HG03457 (cell line): ENCODE data around the gene OR10C1.

ENCODE experiments used
- ATAC-seq: cut with Tn5 transposase; IDR thresholded peaks from one replicate; pipeline ENCODE4 v1.9.1; 2021; ENCODE audit warnings: moderate number of reproducible peaks; ENCODE audit not compliant: unreplicated experiment

Gene OR10C1

DNA sequence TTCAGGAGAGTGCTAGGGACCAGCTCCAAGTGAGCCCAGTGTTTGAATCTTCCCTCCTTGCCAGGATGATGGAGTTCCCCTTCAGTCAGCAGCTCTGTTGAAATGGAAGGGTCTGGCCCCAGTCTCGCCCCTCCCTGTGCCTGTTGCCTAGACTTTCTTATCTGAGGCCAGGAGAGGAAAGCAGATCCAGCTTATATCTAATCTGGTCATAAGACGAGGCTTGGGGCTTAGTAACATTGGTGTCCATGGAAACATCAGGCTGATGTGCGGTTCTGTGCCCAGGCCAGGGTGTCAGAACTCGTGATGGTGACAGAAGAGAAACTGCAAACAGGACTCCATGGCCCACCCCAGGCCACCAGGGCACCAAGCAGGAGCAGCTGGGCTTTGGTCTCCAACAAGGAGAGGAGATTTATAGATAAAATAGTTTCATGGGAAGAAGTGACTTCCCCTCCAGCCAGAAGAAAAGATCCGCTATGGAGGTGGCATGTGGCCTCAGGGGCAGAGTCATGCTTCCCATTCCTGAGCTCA, 38.9 kb downstream of the OR10C1 start:
- ATAC-seq: no peak

DNA sequence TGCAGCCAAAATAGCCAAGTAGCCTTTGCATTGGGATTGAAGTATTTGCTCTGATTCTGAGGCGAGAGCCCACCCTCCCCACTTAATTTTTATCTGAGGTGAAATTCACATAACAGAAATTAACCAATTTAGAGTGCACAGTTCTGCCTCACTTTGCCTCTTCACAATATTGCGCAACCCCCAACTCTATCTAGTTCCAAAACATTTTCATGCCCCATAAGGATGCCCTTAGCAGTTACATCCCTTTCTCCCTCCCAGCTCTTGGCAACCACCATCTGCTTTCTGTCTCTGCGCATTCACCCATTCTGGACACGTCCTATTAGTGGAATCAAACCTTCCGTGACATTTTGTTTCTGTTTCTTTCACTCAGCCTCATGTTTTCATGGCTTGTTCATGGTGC, 39.6 kb downstream of the OR10C1 start:
- ATAC-seq: no peak

DNA sequence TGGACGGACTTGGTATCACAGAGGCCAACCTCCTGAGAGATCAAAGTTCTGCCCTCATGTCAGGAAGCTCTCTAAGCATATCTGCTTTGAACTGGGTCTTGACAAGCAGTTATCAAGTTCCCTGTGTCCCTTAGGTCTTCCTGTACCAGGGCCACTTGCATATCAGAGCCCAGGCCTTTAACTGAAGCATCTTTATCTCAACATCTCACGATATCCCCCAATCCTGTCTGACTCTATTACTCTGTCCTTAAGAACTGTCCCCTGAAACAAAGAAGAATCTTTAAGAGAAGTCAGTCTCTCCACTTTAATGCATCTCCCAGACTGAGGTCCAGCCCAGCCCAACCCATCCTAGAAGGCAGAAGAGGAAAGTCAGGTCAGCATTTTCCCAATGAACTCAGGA, 40.5 kb downstream of the OR10C1 start:
- ATAC-seq: no peak

DNA sequence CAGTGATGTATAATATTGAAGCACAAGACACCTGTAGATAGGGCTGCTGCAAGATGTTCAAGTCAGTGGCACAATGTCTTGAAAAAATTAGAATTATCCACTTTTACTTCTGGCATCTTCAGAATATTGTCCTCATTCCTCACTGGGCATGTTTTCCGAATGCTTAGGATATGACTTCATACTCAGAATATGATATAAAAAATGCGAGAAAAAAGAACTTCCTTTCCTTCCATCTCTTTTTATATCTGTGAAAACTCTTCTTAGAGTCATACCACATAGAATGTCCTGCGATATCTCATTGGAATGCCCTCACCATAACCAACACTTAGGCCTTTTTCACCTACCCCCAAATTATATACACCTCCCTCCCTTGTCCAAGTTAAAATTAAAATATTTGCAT, 44.1 kb downstream of the OR10C1 start:
- no peak for ATAC-seq

DNA sequence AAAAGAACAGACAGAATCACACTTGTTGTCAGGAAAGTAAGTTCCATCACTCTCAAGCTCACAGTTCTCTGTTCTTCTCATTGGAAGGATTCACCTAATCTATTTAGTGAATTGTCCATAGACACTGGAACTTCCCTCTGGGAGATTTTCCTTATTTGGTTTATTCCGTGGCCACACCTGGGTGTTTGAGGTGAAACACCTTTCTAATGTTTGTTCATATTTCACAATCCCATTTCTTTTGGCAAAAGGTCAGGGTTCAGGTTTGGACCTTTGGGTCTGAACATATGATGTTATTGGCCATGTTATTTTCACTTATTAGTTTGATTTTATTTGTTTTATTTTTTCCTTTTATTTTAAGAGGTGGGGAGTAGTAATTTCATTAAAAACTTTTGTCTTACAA, 44.6 kb downstream of the OR10C1 start:
- no peak for ATAC-seq

DNA sequence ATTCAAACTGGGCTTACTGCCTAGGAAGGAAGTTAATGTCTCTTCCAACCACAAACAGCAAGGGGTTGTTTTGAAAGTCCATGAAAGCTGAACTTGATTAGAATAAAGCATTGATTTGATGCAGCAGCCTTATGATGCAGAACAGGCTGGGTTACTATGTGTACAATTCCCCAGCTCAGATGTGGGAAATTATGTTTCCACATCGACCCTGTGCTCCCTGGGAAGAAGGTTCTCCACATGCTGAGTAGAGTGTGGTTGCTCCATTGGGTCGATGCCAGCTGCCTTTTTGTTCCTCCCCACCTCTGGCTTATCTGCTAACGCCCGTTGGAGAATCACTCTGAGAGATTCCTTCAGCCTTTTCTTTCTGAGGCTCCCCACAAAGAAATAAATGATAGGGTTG, 47.5 kb downstream of the OR10C1 start:
- ATAC-seq: no peak

DNA sequence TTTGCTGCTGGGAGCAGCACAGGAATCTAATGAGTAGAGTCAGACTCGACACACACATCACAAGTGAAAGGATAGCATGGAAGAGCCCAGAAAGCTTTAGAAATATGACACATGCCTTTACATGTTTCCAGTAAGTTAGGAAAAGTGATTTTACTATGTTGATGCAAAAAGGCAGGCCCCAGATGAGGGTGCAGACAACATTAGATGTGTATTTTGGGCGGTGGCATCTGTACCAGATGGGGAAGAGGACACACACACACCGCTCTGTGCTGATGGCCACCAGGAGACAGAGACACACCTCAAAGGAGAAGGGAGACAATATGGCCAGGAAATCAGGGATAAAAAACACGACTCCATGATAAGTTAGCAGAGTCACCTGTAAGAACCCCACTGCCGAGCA, 48.0 kb downstream of the OR10C1 start:
- ATAC-seq: no peak

DNA sequence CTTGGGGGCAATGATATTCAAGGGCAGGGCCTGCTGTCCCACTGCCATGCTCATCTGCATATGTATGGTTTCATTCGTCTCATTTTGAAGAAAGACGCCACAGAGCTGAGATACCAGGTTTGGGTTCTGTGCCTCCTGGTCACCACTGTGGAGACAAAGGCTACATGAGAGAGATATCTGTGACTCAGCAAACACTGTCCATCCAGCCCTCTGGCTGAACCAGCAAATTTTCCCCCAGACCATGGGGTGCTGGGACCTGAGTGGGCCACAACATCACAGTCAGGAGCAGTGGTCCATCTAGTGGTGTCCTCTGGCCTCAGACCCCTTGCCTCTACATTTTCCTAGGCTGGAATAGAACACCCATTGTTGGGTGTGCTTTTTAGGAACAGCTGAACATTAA, 48.6 kb downstream of the OR10C1 start, which contains the start of gene MAS1L:
Gene MAS1L, minus strand, starts transcription at position 297 of the 400 bp plus-strand sequence. Its CDS starts 54 bp downstream, at position 243.
- no peak for ATAC-seq

DNA sequence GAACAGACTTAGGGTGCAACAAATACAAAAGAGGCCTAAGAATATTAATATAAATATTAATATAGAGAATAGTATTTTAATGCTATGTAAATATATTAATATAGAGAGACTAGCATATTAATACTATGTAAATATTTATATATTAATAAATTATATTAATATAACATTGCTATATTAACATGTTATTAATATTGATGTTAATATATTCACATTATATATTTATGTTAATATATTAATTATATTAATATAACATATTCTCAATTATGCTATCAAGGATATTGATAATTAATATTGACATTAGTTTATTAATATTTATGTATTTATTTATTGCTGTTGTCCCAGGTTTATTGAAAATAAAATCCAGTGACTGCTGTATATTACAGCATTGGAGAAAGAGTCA, 49.8 kb downstream of the OR10C1 start:
- ATAC-seq: no peak

DNA sequence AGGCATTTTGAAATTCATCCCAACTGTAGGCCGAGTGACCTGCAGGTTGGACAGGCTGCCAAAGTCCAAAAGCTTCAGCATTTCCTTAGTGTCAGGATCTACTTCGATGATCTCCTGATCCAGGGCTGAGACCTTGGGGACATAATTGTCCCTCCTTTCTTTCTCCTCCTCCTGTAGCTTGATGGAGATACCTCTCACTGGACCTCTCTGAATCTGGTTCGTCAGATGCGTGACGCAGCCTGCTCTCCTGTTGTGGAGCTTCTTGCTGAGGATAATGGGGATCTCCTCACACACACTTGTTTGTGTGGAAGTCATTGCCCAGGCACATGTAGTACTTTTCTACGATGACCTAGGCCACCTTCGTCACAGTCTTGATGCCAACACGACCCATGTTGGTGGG, 50.2 kb downstream of the OR10C1 start:
- no peak for ATAC-seq

DNA sequence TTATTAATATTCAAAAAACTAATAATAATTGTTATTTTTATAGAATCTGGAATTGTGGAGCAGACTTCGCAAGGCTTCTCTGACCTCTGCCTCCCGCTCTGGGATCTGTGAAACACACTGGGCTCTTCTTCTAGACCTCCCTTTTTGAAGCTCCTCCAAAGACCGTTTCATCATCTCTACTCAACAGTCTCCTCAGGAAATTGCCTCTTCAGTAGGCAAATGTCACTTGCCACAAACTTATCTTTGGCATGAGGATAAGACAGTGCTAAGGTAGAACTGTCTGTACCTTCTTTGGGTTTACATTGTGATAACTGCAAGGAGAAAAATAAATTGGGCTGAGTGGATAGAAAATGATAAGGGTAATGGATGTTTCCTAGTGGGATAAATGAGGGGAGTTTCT, 50.9 kb downstream of the OR10C1 start:
- no peak for ATAC-seq

DNA sequence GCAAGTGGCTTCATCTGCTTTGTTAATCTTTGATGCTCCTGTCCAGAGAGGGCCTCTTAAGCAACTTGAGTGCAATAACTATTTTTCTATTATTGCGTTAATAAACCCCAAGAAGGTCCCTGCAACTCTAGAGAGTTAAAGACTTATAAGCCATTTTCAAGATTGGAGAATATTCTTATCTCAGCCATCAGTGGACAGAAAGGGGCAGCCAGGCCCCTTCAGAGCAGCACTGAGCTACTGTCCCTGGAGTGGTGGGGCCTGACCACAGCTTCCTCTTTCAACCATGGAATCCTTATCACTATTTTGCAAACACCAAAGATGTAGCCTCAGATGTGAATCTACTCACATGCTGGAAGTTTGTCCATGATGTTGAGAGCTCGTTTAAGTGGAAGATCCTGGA, 51.4 kb downstream of the OR10C1 start:
- ATAC-seq: no peak
